HG02642 (cell line): ENCODE measurements around the gene GID8.

Experiments
- ATAC-seq: cut with Tn5 transposase; IDR thresholded peaks from one replicate; pipeline ENCODE4 v1.9.1; 2021; ENCODE audit warnings: mild to moderate bottlenecking; ENCODE audit not compliant: unreplicated experiment, poor library complexity

The GID8 gene

GRCh38 chr20:62938105-62938888, at the start of gene GID8:
GID8 (plus strand) TSS chr20:62938147; CDS start chr20:62941503, 3,356 bp downstream.
- peak; percentile 48 for ATAC-seq

GRCh38 chr20:62888406-62888805, 49.5 kb upstream of the GID8 start:
- no peak for ATAC-seq

- ATAC-seq, result no peak
These were observed 49.0 kb upstream of the GID8 start for GRCh38 chr20:62888910-62889309.

GRCh38 chr20:62889411-62889810, 48.5 kb upstream of the GID8 start:
- ATAC-seq, result no peak

- no peak for ATAC-seq
These were observed 48.1 kb upstream of the GID8 start for GRCh38 chr20:62889871-62890270.

- no peak for ATAC-seq
These were observed 47.5 kb upstream of the GID8 start for GRCh38 chr20:62890444-62890843.

GRCh38 chr20:62891111-62891510, 46.8 kb upstream of the GID8 start:
- ATAC-seq, result no peak

- ATAC-seq, result no peak
These were observed 45.3 kb upstream of the GID8 start for GRCh38 chr20:62892348-62893304.

GRCh38 chr20:62893700-62894099, 44.2 kb upstream of the GID8 start:
- no peak for ATAC-seq

- ATAC-seq, result no peak
These were observed 43.7 kb upstream of the GID8 start for GRCh38 chr20:62894261-62894660.

- ATAC-seq, result no peak
These were observed 42.4 kb upstream of the GID8 start for GRCh38 chr20:62895539-62895938.

GRCh38 chr20:62896526-62896925, 41.4 kb upstream of the GID8 start:
- ATAC-seq, result no peak

GRCh38 chr20:62897666-62898065, 40.3 kb upstream of the GID8 start:
- ATAC-seq, result no peak

- ATAC-seq, result no peak
These were observed 39.6 kb upstream of the GID8 start for GRCh38 chr20:62898093-62898964.

- no peak for ATAC-seq
These were observed 38.8 kb upstream of the GID8 start for GRCh38 chr20:62898970-62899632.

GRCh38 chr20:62899633-62900051, 38.3 kb upstream of the GID8 start:
- no peak for ATAC-seq

- ATAC-seq, result no peak
These were observed 37.8 kb upstream of the GID8 start for GRCh38 chr20:62900052-62900691.

GRCh38 chr20:62900692-62901584, 37.0 kb upstream of the GID8 start:
- ATAC-seq, result no peak
